Measurements from ENCODE around the gene ZC3H7B. TPM values are rescaled to one million over a fixed set of nuclear protein-coding genes. Genes with fewer than 3 reads are reported as not detected.

ZC3H7B gene
- total RNA-seq, 4 donors from 2014 or later: 32.9 to 39.4 (median 35.9) TPM

DNA sequence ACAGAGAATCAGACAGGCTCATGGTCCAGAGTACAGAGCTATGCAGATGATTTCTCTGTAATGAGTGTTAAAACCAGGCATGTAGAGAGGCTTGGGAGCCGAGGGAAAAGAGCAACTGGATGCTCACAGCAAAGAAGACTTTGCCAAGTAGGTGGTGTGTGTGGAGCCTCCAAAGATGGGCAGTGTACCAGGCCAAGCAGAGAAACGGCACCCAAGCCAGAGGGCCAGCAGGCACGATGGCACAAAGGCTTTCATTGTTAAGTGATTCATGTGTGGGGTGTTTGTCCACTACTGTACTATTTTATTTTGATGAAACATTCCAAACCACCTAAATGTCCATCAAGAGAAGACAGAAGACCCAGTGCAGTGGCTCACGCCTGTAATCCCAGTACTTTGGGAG lies 26.5 kb upstream of the ZC3H7B start:
- no peak for DNase-seq (ENCODE audit: low spot score)
- TF ChIP-seq, protein P1, sequence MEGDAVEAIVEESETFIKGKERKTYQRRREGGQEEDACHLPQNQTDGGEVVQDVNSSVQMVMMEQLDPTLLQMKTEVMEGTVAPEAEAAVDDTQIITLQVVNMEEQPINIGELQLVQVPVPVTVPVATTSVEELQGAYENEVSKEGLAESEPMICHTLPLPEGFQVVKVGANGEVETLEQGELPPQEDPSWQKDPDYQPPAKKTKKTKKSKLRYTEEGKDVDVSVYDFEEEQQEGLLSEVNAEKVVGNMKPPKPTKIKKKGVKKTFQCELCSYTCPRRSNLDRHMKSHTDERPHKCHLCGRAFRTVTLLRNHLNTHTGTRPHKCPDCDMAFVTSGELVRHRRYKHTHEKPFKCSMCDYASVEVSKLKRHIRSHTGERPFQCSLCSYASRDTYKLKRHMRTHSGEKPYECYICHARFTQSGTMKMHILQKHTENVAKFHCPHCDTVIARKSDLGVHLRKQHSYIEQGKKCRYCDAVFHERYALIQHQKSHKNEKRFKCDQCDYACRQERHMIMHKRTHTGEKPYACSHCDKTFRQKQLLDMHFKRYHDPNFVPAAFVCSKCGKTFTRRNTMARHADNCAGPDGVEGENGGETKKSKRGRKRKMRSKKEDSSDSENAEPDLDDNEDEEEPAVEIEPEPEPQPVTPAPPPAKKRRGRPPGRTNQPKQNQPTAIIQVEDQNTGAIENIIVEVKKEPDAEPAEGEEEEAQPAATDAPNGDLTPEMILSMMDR (IDR thresholded peaks at IDR 0.05): no peak
- no peak for ATAC-seq (ENCODE audit: low FRiP score)

DNA sequence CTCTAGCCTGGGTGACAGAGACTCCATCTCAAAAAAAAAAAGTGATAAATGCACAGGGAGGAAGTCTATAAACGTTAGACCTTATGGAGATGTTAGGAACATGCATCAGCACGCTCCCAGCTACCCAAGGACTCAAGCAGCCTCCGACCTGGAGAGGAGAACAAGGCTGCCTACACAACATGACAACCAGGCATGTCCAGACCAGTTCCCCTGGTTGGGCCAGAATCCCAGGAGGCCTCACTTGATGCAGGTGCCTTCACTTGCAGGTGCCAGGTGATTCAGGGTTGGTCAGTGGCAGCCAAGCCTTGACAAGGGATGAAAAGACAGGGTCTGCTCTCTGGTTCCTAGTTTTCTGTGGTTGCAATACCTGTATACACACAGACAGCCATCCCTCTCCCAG lies 21.3 kb upstream of the ZC3H7B start:
- ATAC-seq (ENCODE audit: low FRiP score): no peak
- DNase-seq (ENCODE audit: low spot score): no peak
- TF ChIP-seq, protein P1 (IDR thresholded peaks at IDR 0.05): no peak

DNA sequence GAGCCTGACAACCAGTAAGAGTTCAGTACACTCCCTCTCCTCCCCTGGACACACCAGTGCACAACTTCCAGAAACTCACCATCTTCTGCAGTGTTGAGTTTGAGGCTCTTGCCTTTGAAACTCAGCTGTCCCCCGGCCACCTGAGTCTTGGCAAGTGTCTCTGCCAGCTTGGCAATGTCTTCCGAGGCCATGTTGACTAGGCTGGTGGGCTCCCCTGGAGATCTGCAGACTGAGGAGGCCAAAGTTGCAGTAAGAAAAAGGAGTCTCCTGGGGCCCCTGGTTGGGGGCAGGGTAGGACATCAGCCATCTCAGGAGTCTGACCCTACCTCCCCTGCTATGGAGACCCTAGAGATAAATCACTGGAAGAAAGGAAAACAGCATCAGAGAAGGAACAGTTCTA lies 20.5 kb upstream of the ZC3H7B start:
- ATAC-seq (ENCODE audit: low FRiP score) (no peak), DNase-seq (ENCODE audit: low spot score) (no peak)
- TF ChIP-seq, protein P1 (IDR thresholded peaks at IDR 0.05): no peak

DNA sequence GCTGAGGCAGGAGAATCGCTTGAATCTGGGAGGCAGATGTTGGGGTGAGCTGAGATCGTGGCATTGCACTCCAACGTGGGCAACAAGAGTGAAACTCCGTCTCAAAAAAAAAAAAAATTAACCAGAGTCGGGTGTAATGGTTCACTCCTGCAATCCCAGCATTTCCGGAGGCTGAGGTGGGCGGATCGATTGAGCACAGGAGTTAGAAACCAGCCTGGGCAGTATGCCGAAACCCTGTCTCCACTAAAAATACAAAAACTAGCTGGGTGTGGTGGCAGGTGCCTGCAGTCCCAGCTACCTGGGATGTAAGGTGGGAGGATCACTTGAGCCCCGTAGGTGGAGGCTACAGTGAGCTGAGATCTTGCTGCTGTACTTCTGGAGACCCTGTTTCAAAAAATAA lies 16.9 kb upstream of the ZC3H7B start:
- TF ChIP-seq, protein P1 (IDR thresholded peaks at IDR 0.05): no peak
- DNase-seq (ENCODE audit: low spot score): no peak
- ATAC-seq (ENCODE audit: low FRiP score): no peak

DNA sequence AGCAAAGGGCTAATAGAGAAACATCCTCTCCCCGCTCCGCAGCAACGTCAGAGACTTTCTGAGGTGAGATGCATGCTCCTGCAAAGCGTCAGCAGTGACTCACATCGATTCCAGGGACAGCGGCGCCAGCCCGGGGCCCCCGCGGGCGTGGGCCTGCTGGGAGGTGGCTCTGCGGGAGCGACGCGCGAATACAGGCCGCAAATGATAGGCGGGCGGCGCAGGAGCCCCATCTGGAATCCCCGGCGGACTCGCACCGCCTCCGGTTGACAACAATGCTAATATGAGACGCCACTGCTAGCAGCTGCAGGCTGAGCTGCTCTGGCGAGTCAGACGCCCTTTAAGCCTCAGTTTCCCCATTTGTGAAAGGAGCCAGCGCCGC lies 15.9 kb upstream of the ZC3H7B start:
- TF ChIP-seq, protein P1 (IDR thresholded peaks at IDR 0.05): no peak
- DNase-seq (ENCODE audit: low spot score) (peak; percentile 38), ATAC-seq (ENCODE audit: low FRiP score) (peak; percentile 56)

DNA sequence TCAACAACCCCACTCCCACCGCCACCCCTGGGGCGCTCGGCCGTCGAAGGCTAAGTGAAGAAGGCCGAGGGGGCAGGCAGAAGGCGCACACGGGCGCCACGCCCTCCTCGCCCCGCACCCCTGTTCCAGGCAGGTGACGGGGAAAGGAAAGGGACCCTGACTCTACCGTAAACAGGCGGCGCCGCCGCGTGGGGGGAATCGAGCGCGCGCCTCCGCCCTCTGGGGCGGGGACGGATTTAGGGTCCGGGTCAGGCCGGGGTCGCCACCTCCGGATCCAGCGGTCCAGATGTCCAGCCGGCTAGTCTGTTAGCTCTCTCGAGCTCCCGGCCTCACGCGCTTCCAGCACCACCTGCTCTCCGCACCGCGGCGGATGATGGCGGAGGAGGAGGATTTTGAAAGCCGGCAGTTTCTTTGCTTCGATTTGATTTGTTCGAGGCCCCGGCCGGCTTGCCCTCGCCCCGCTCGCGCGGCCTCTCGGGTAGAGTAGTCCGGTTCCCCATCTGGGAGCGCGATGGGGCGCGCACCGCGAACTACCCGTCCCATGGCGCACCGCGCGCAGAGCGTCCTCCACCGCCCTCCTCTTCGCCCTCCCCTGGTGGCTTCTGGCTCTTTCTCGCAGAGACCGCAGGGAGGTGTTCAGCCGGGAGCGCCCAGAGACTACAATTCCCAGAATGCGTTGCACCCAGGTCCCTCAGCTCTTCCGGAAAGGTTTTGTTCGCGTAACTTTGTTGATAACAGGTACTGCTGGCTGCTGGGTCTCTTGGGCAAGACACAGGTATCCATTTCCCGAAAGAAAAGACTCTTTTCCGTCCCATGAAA lies 15.3 kb upstream of the ZC3H7B start, which contains the start of gene RANGAP1:
Gene RANGAP1, minus strand, starts transcription at position 368 of the 819 bp plus-strand sequence. CDS start 5,143 bp downstream, outside the sequence.
- DNase-seq (ENCODE audit: low spot score): peak; percentile 82
- peak; percentile 97 for ATAC-seq (ENCODE audit: low FRiP score)
- TF ChIP-seq, protein P1 (IDR thresholded peaks at IDR 0.05): no peak

DNA sequence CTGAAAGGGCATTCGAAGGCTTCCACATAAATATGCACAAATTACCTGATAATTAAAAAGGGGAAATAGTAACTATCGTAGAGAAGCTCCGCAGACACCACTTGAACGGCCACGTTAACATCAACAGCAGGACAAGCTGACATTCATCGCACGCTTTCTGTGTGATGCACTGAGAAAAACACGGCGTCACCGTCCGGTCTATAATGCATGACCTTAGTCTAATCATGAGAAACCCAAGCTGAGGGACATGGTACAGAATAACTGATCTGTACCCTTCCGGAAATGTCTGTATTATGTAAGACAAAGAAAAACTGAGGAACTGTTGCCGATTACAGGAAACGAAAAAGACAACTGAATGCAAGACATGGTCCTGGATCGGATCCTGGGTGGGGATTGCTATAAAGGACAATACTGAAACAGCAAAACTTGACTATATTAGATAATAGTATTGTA lies 14.7 kb upstream of the ZC3H7B start:
- no peak for ATAC-seq (ENCODE audit: low FRiP score)

More for the DNA sequence above, 14.7 kb upstream of the ZC3H7B start:
- TF ChIP-seq, protein P1 (IDR thresholded peaks at IDR 0.05): no peak
- no peak for DNase-seq (ENCODE audit: low spot score)

Measured in omental fat pad (tissue), 4 donors.